Measurements from ENCODE around the gene ASF1B. TPM values are rescaled to one million over a fixed set of nuclear protein-coding genes. Genes with fewer than 3 reads are reported as not detected.

ASF1B gene
- total RNA-seq, 1 donor from 2014 or later = 16.4 TPM

- no peak for DNase-seq (ENCODE audit: low spot score)
- Mint-ChIP-seq H3K4me1 (peaks cover 34% of the 10 kb centered on the region), H3K27ac (peak overlapping the region; percentile 93), H3K27me3 (ENCODE audit: insufficient read depth, low read depth) (peaks cover 5% of the 10 kb centered on the region), H3K36me3 (peaks cover 7% of the 10 kb centered on the region), H3K4me3 (peak overlapping the region; percentile 94), H3K9me3 (no peaks in the 10 kb centered on the region)
- no peaks in the 10 kb centered on the region for H3K36me3 ChIP-seq
- peaks cover 22% of the 10 kb centered on the region for H3K4me1 ChIP-seq
- H3K79me2 ChIP-seq (ENCODE audit: low read depth) = peaks cover 40% of the 10 kb centered on the region
- H3K9me3 ChIP-seq (ENCODE audit: low read depth) = no peaks in the 10 kb centered on the region
- peaks cover 26% of the 10 kb centered on the region for H4K20me1 ChIP-seq (ENCODE audit: low read depth)
- no peak overlapping the region for H3K27ac ChIP-seq
- H3K9ac ChIP-seq = peak overlapping the region; percentile 9
- H3K4me2 ChIP-seq = peak overlapping the region; percentile 86
- peaks cover 39% of the 10 kb centered on the region for H3F3A ChIP-seq (ENCODE audit: low read depth)
- H2AFZ ChIP-seq (replicated peaks) = no peak overlapping the region
- no peaks in the 10 kb centered on the region for H3K27me3 ChIP-seq
- no peak for TF ChIP-seq EZH2 (IDR thresholded peaks at IDR 0.05)
- no peak for TF ChIP-seq EZH2phosphoT487 (IDR thresholded peaks at IDR 0.05)
- TF ChIP-seq CTCF (IDR thresholded peaks at IDR 0.05) = no peak
- peak overlapping the region; percentile 75 for H3K4me3 ChIP-seq
Observed at GRCh38 chr19:14135355-14135754, 1.0 kb downstream of the ASF1B start.

- TF ChIP-seq EZH2 (IDR thresholded peaks at IDR 0.05) (no peak), EZH2phosphoT487 (IDR thresholded peaks at IDR 0.05) (no peak), CTCF (IDR thresholded peaks at IDR 0.05) (no peak)
- no peaks in the 10 kb centered on the region for H3K4me1 ChIP-seq
- H3K4me3 ChIP-seq = no peak overlapping the region
- H3K36me3 ChIP-seq = peaks cover 7% of the 10 kb centered on the region
- no peaks in the 10 kb centered on the region for H3K9me3 Mint-ChIP-seq
- no peak overlapping the region for H3K27ac ChIP-seq
- H4K20me1 ChIP-seq (ENCODE audit: low read depth) = peaks cover 14% of the 10 kb centered on the region
- H3K79me2 ChIP-seq (ENCODE audit: low read depth) = peaks cover 11% of the 10 kb centered on the region
- H3K4me2 ChIP-seq = no peak overlapping the region
- no peak overlapping the region for H3K27ac Mint-ChIP-seq
- H3K36me3 Mint-ChIP-seq = peaks cover 14% of the 10 kb centered on the region
- H3K4me1 Mint-ChIP-seq = no peaks in the 10 kb centered on the region
- H3K9me3 ChIP-seq (ENCODE audit: low read depth) = no peaks in the 10 kb centered on the region
- no peak for DNase-seq (ENCODE audit: low spot score)
- H3K4me3 Mint-ChIP-seq = no peak overlapping the region
- H3F3A ChIP-seq (ENCODE audit: low read depth) = peaks cover 8% of the 10 kb centered on the region
- no peaks in the 10 kb centered on the region for H3K27me3 ChIP-seq
- H3K27me3 Mint-ChIP-seq (ENCODE audit: insufficient read depth, low read depth) = peaks cover 2% of the 10 kb centered on the region
- no peak overlapping the region for H2AFZ ChIP-seq (replicated peaks)
- no peak overlapping the region for H3K9ac ChIP-seq
Observed at GRCh38 chr19:14127929-14128509, 8.4 kb downstream of the ASF1B start.

GRCh38 chr19:14127176-14127575, 9.2 kb downstream of the ASF1B start:
- Histone ChIP-seq H3K4me1 (no peaks in the 10 kb centered on the region), H3K27me3 (no peaks in the 10 kb centered on the region), H3K27ac (no peak overlapping the region), H3K36me3 (peaks cover 7% of the 10 kb centered on the region), H4K20me1 (ENCODE audit: low read depth) (peaks cover 10% of the 10 kb centered on the region), H3K9me3 (ENCODE audit: low read depth) (no peaks in the 10 kb centered on the region), H3K79me2 (ENCODE audit: low read depth) (peaks cover 3% of the 10 kb centered on the region), H3K4me2 (no peak overlapping the region), H3F3A (ENCODE audit: low read depth) (peaks cover under 1% of the 10 kb centered on the region), H3K9ac (no peak overlapping the region), H3K4me3 (no peak overlapping the region), H2AFZ (replicated peaks) (no peak overlapping the region)
- no peak overlapping the region for H3K27ac Mint-ChIP-seq
- H3K9me3 Mint-ChIP-seq = no peaks in the 10 kb centered on the region
- no peak for DNase-seq (ENCODE audit: low spot score)
- H3K36me3 Mint-ChIP-seq = peaks cover 18% of the 10 kb centered on the region
- H3K4me1 Mint-ChIP-seq = no peaks in the 10 kb centered on the region
- peaks cover 4% of the 10 kb centered on the region for H3K27me3 Mint-ChIP-seq (ENCODE audit: insufficient read depth, low read depth)
- no peak overlapping the region for H3K4me3 Mint-ChIP-seq
- TF ChIP-seq CTCF (IDR thresholded peaks at IDR 0.05) (no peak), EZH2phosphoT487 (IDR thresholded peaks at IDR 0.05) (no peak), EZH2 (IDR thresholded peaks at IDR 0.05) (no peak)
